Measurements from ENCODE around the gene ST6GALNAC5.

Gene ST6GALNAC5

DNA sequence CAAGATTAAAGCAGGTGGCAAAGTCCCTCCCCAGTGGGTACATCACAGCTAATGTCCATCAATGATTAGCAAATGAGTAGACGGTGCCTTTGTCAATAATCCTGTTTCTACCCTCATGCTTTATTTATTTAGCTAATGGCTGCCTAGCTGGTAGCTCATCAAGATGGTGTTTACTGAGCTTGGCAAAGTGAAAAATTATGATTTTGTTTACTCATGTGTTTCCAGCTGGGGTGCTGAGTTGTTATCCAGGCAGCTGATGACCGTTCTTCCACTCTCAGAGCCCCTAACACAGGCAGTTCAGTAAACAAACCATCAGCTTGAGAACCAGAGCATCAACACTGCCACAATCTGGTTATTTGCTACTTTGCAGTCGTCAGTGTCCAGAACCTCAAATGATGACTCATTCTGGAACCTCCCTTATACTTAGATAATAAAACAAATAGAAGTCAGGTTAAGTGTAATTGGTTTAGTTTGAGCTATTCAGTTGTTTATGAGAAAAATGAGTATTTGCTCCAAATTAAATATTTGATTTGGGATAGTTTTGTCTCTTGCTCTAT, 163.9 kb downstream of the ST6GALNAC5 start:
- FAIRE-seq, result no peak
- no peak for TF ChIP-seq POLR2A (IDR thresholded peaks at IDR 0.05; ENCODE audit: low read depth, low read length)

GRCh38 chr1:77036560-77036959, 169.3 kb downstream of the ST6GALNAC5 start:
- no peak for FAIRE-seq
- TF ChIP-seq POLR2A (IDR thresholded peaks at IDR 0.05; ENCODE audit: low read depth, low read length) (no peak), POU2F2 (IDR thresholded peaks at IDR 0.05; ENCODE audit: low read depth, low read length) (no peak), SPI1 (IDR thresholded peaks at IDR 0.05; ENCODE audit: low read depth, low read length) (no peak), POLR2AphosphoS5 (IDR thresholded peaks at IDR 0.05; ENCODE audit: low read depth, low read length) (no peak), TAF1 (IDR thresholded peaks at IDR 0.05; ENCODE audit: low read depth, low read length) (no peak), PAX5 (IDR thresholded peaks at IDR 0.05; ENCODE audit: insufficient read depth, low read length, severe bottlenecking) (no peak)
- DNase-seq (ENCODE audit: insufficient read length, low spot score), result no peak

More for the DNA sequence above, 163.9 kb downstream of the ST6GALNAC5 start:
- DNase-seq (ENCODE audit: insufficient read length, low spot score), result no peak

GRCh38 chr1:77037038-77037437, 169.8 kb downstream of the ST6GALNAC5 start:
- FAIRE-seq (no peak), DNase-seq (ENCODE audit: insufficient read length, low spot score) (no peak)
- TF ChIP-seq PAX5 (IDR thresholded peaks at IDR 0.05; ENCODE audit: insufficient read depth, low read length, severe bottlenecking) (no peak), POLR2A (IDR thresholded peaks at IDR 0.05; ENCODE audit: low read depth, low read length) (no peak), SPI1 (IDR thresholded peaks at IDR 0.05; ENCODE audit: low read depth, low read length) (no peak), POU2F2 (IDR thresholded peaks at IDR 0.05; ENCODE audit: low read depth, low read length) (no peak), TAF1 (IDR thresholded peaks at IDR 0.05; ENCODE audit: low read depth, low read length) (no peak), POLR2AphosphoS5 (IDR thresholded peaks at IDR 0.05; ENCODE audit: low read depth, low read length) (no peak)

GRCh38 chr1:77038000-77038399, 170.7 kb downstream of the ST6GALNAC5 start:
- no peak for FAIRE-seq
- TF ChIP-seq POLR2A (IDR thresholded peaks at IDR 0.05; ENCODE audit: low read depth, low read length), result no peak
- no peak for TF ChIP-seq PAX5 (IDR thresholded peaks at IDR 0.05; ENCODE audit: insufficient read depth, low read length, severe bottlenecking)
- no peak for TF ChIP-seq SPI1 (IDR thresholded peaks at IDR 0.05; ENCODE audit: low read depth, low read length)
- TF ChIP-seq POU2F2 (IDR thresholded peaks at IDR 0.05; ENCODE audit: low read depth, low read length), result no peak
- no peak for TF ChIP-seq POLR2AphosphoS5 (IDR thresholded peaks at IDR 0.05; ENCODE audit: low read depth, low read length)
- no peak for TF ChIP-seq TAF1 (IDR thresholded peaks at IDR 0.05; ENCODE audit: low read depth, low read length)
- DNase-seq (ENCODE audit: insufficient read length, low spot score), result no peak

DNA sequence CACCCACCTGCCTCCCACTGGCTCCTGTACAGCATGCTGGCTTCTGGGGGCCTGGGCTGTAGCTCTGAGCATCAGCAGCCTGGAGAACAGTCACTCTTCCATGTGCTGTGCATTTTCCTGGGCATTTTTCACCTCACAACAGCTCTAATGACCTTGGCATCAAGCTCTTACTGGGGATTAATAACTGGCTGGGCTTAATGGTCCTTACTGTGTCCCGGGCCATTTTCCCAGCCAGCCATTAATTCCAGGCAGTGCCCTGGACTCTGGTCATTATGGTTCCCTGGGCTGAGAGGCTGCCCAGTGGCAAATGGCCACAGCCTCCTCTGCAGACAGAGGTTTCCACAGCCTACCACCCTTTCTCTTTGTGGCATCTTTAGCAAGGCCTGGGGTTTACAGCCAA, 171.8 kb downstream of the ST6GALNAC5 start:
- no peak for FAIRE-seq
- TF ChIP-seq PAX5 (IDR thresholded peaks at IDR 0.05; ENCODE audit: insufficient read depth, low read length, severe bottlenecking) (no peak), POU2F2 (IDR thresholded peaks at IDR 0.05; ENCODE audit: low read depth, low read length) (no peak), SPI1 (IDR thresholded peaks at IDR 0.05; ENCODE audit: low read depth, low read length) (no peak)
- DNase-seq (ENCODE audit: insufficient read length, low spot score), result no peak

GRCh38 chr1:77039739-77040138, 172.5 kb downstream of the ST6GALNAC5 start:
- DNase-seq (ENCODE audit: insufficient read length, low spot score), result no peak
- no peak for FAIRE-seq
- TF ChIP-seq PAX5 (IDR thresholded peaks at IDR 0.05; ENCODE audit: insufficient read depth, low read length, severe bottlenecking), result no peak
- no peak for TF ChIP-seq POLR2AphosphoS5 (IDR thresholded peaks at IDR 0.05; ENCODE audit: low read depth, low read length)
- TF ChIP-seq SPI1 (IDR thresholded peaks at IDR 0.05; ENCODE audit: low read depth, low read length), result no peak
- no peak for TF ChIP-seq TAF1 (IDR thresholded peaks at IDR 0.05; ENCODE audit: low read depth, low read length)
- TF ChIP-seq POLR2A (IDR thresholded peaks at IDR 0.05; ENCODE audit: low read depth, low read length), result no peak
- TF ChIP-seq POU2F2 (IDR thresholded peaks at IDR 0.05; ENCODE audit: low read depth, low read length), result no peak

GRCh38 chr1:77040826-77041225, 173.5 kb downstream of the ST6GALNAC5 start:
- TF ChIP-seq SPI1 (IDR thresholded peaks at IDR 0.05; ENCODE audit: low read depth, low read length) (no peak), TAF1 (IDR thresholded peaks at IDR 0.05; ENCODE audit: low read depth, low read length) (no peak), POLR2A (IDR thresholded peaks at IDR 0.05; ENCODE audit: low read depth, low read length) (no peak), POU2F2 (IDR thresholded peaks at IDR 0.05; ENCODE audit: low read depth, low read length) (no peak), PAX5 (IDR thresholded peaks at IDR 0.05; ENCODE audit: insufficient read depth, low read length, severe bottlenecking) (no peak), POLR2AphosphoS5 (IDR thresholded peaks at IDR 0.05; ENCODE audit: low read depth, low read length) (no peak)
- no peak for FAIRE-seq
- DNase-seq (ENCODE audit: insufficient read length, low spot score), result no peak

DNA sequence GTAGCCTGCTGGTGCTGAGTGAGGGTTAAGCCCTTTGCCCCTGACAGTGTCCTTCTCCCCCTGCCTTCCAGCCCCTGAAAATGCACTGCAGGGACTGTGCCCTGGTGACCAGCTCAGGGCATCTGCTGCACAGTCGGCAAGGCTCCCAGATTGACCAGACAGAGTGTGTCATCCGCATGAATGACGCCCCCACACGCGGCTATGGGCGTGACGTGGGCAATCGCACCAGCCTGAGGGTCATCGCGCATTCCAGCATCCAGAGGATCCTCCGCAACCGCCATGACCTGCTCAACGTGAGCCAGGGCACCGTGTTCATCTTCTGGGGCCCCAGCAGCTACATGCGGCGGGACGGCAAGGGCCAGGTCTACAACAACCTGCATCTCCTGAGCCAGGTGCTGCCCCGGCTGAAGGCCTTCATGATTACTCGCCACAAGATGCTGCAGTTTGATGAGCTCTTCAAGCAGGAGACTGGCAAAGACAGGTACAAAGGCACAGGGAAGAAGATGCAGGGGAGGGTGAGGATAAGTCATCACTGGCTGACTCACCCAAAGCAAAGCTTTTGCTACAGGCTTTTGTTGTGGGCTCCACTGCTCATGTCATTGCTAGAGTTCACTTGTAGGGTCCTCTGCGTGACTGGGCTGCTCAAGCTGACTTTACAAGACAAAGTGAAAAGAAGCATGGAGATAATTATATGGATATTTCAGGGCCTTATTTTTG, 177.0 kb downstream of the ST6GALNAC5 start:
- no peak for FAIRE-seq
- TF ChIP-seq POU2F2 (IDR thresholded peaks at IDR 0.05; ENCODE audit: low read depth, low read length) (no peak), SPI1 (IDR thresholded peaks at IDR 0.05; ENCODE audit: low read depth, low read length) (no peak), PAX5 (IDR thresholded peaks at IDR 0.05; ENCODE audit: insufficient read depth, low read length, severe bottlenecking) (no peak), POLR2A (IDR thresholded peaks at IDR 0.05; ENCODE audit: low read depth, low read length) (no peak), TAF1 (IDR thresholded peaks at IDR 0.05; ENCODE audit: low read depth, low read length) (no peak), POLR2AphosphoS5 (IDR thresholded peaks at IDR 0.05; ENCODE audit: low read depth, low read length) (no peak)
- no peak for DNase-seq (ENCODE audit: insufficient read length, low spot score)

DNA sequence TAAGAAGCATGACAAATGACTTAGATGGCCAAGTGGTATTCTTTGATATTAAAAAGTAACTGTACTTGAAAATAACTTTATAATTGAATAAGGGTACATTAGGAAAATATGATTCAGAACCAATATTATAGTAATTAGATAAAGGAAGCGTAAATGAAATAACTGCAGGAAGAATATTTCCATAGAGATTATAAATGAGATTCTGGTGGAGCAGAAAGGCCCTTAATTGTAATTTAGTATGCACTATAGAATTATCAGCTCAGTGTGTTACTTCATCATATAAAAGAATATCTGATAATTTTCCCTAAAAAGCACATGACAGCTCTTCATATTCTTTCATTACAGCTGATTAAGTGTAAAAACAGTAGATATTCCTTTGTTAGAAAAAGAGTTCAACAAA, 180.3 kb downstream of the ST6GALNAC5 start:
- no peak for TF ChIP-seq SPI1 (IDR thresholded peaks at IDR 0.05; ENCODE audit: low read depth, low read length)
- DNase-seq (ENCODE audit: insufficient read length, low spot score), result no peak
- FAIRE-seq, result no peak

DNA sequence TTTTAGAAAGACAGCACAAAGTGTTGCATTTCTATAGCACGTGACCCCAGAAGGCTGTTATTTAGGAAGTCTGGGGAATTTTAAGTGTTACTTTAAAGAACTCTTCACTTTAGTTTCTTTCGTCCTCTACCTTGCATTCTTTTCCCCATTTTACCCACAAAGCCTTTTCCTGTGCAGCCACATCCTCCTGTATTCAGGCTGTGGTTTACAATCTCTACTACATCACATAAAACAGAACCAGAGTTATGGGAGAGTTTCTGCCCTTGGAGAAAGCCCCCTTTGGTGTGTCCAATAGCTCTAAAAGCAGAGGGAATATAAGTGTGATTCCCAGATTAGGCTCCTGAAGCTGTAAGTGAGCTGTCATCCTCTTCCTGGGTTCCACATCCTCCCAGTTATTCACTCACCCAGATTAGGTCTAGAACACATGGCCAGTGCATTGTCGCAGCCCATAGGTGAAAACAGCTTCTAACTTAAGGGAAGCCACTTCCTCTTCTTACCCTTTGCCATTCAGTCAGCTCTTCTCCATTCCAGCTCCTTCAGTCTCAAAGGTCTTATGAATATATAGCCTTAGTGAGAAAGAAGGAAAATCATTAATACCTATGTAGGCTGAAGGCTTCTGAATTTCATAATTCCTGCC, 180.8 kb downstream of the ST6GALNAC5 start:
- TF ChIP-seq POLR2AphosphoS5 (IDR thresholded peaks at IDR 0.05; ENCODE audit: low read depth, low read length) (no peak), SPI1 (IDR thresholded peaks at IDR 0.05; ENCODE audit: low read depth, low read length) (peak; percentile 55), TAF1 (IDR thresholded peaks at IDR 0.05; ENCODE audit: low read depth, low read length) (no peak)
- no peak for FAIRE-seq
- no peak for DNase-seq (ENCODE audit: insufficient read length, low spot score)
